AG04449 (cell line): ENCODE data around the gene TIMM10.
A peak's percentile ranks its signal among the peaks of the same experiment; 100 is the strongest.

Source experiments
- CTCF ChIA-PET: fragments of 350-600 bp; formaldehyde crosslinking; extraction: SDS; loops from one replicate; lab custom pipeline; 2021; ENCODE audit warnings: antibody characterized with exemption; lab: Yijun Ruan, JAX
- POLR2A ChIA-PET: fragments of 400-600, 350-600 bp; formaldehyde crosslinking; extraction: SDS; loops from one replicate; lab custom pipeline; 2020; ENCODE audit warnings: antibody characterized with exemption, inconsistent platforms; lab: Yijun Ruan, JAX
- DNase-seq: peaks from one replicate; pipeline ENCODE4 v3.0.0-alpha.2; 2010; ENCODE audit warnings: low read depth, low spot score
- H3K4me3 ChIP-seq: 2 replicates; pipeline ENCODE4 v1.5.1; 2011; ENCODE audit warnings: low read depth, mild to moderate bottlenecking, control low read depth, low read length
- TF ChIP-seq, protein P1 (sequence below): IDR thresholded peaks from one replicate; pipeline ENCODE4 v1.5.1; 2011; ENCODE audit warnings: mild to moderate bottlenecking, moderate library complexity, low read length, control low read depth, inconsistent platforms; ENCODE audit not compliant: insufficient read depth; ENCODE audit errors: missing control alignments

TIMM10 gene

DNA sequence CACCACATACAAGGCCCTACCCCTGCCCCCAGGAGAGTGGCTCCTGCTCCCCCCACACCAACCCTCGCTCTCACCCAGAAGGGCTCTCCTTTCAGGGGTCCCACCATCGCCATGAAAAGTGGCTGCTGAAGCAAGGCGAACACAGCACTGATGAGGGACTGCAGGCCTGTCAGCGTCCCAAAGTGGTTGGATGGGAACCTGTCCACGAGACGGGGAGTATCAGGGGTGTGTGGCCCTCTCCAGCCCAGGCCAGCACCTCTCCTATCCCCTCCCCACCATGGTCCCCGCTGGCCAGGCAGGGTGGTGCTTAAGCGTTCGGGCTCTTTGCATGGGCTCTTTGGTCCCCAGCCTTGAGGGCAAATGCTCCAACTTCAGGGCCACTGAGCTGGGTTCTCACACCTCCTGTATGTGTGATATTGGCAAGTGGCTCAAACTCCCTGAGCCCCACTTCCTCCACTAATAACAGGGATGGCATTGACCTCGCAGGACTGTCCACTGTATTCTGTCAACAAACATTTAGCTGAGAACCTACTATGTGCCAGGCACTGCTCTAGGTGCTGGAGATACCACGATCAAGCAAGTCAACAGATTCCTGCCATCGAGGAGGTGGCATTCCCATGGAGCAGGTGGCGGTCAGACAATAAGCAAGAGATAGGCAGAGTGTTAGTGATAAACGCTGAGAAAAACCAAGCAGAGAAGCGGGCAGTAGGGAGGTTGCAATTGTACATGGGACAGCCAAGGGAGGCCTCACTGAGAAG lies 43.4 kb downstream of the TIMM10 start:
- POLR2A ChIA-PET = no interaction called here

DNA sequence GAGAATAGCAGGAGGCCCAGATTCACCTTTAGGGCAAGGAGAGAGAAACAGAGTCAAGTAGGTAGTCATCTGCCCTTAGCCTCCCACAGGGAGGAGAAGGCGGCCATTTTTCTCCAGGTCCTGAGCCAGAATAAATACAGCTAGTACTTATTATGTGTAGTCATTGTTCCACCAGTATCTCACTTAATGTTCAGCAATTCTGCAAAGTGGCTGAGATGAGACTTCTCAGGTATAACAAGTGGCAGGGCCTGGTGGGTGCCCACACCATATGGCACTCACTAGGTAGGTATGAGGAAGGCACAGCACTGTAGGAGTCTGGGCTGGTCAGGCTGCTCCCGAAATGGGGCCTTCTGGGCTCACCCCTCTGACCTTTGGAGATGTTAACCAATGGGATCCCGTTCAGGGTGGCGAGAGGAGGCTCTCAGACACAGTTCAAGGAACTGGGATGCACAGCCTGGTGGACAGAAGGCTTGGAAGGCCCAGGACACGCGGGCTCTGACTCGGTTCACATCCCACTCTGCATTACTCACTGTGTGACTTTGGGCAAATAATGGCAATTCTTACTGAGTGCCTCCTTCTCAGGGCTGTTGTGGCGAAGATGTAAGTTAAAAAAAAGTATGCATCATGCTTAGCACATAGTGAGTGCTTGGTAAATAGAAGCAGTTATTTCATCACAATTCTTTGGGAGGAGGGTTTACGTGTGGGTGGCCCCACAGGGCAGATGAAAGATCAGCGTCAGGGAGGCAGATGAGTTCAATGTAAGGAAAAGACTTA lies 45.1 kb downstream of the TIMM10 start:
- POLR2A ChIA-PET = no interaction called here
- CTCF ChIA-PET = interaction anchor here (1.3 to 11.0 kb wide), 6 partner anchors 10 to 42 kb away, joined by 3 to 191 read pairs (median 37); partner anchors contain the start of genes RTN4RL2 and TIMM10
- no peak overlapping the region for H3K4me3 ChIP-seq
- TF ChIP-seq, protein P1, sequence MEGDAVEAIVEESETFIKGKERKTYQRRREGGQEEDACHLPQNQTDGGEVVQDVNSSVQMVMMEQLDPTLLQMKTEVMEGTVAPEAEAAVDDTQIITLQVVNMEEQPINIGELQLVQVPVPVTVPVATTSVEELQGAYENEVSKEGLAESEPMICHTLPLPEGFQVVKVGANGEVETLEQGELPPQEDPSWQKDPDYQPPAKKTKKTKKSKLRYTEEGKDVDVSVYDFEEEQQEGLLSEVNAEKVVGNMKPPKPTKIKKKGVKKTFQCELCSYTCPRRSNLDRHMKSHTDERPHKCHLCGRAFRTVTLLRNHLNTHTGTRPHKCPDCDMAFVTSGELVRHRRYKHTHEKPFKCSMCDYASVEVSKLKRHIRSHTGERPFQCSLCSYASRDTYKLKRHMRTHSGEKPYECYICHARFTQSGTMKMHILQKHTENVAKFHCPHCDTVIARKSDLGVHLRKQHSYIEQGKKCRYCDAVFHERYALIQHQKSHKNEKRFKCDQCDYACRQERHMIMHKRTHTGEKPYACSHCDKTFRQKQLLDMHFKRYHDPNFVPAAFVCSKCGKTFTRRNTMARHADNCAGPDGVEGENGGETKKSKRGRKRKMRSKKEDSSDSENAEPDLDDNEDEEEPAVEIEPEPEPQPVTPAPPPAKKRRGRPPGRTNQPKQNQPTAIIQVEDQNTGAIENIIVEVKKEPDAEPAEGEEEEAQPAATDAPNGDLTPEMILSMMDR = no peak
- no peak for DNase-seq

More for the DNA sequence above, 43.4 kb downstream of the TIMM10 start:
- CTCF ChIA-PET = interaction anchor here (1.0 to 16.8 kb wide), 4 partner anchors 9 to 153 kb away, joined by 3 to 421 read pairs (median 10); partner anchors contain the start of gene SLC43A1
- TF ChIP-seq, protein P1 = no peak
- no peak overlapping the region for H3K4me3 ChIP-seq
- DNase-seq = no peak

DNA sequence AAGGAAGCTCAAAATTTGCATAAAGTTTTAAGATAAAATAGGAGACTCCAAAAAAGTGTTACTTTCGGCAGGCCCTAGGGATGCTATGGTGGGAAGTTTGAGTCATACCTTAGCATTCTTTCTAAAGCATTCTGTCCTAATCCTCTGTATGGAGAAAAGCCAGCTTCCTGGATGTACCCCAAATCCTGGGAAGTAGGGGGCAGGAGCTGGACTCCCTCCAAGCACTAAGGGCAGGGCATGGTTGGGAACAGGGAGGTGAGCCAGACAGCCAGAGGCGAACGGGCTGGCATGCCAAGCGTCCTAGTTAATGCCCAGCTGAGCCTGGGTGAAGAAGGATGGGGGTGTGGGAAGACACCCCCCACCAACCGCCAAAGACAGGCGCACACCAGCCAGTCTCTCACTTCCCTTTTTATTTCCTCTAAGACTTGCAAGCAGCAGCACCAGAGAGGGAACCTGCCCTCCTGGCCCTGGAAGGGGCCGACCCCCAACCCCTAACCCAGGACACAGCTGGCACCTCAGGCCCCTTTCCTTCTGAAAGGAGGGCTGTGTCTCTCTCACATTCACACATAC lies 46.3 kb downstream of the TIMM10 start:
- no peak for DNase-seq
- TF ChIP-seq, protein P1 = no peak
- ChIA-PET POLR2A (no interaction called here), CTCF (interaction anchor here (0.7 to 11.0 kb wide), 28 partner anchors 9 to 1040 kb away, joined by 3 to 191 read pairs (median 6); partner anchors contain the start of genes RTN4RL2, SLC43A1 and TIMM10)
- no peak overlapping the region for H3K4me3 ChIP-seq

DNA sequence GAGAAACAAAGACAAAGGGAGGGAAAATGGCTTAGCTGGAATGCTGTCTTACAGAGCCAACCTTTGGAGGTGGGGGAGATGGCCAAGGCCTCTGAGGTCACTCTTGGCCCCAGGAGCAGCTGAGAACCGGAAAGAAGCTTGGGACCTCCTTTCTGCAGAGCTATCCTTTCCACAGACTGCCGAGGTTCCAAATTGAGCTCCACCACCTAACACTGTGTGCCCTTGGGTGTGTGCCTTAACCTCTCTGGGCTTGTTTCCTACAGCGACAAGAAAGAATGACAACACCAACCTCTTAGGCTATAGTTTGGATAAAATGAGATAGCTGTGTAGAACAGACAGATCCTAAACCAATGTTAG lies 47.0 kb downstream of the TIMM10 start:
- TF ChIP-seq, protein P1 = no peak
- H3K4me3 ChIP-seq = no peak overlapping the region; the same call in 1 of the 2 replicates
- ChIA-PET POLR2A (interaction anchor here (1.1 kb wide), 1 partner anchor 30 kb away, joined by 3 read pairs; no protein-coding TSS in a partner anchor), CTCF (interaction anchor here (0.7 to 11.0 kb wide), 28 partner anchors 9 to 1040 kb away, joined by 3 to 191 read pairs (median 6); partner anchors contain the start of genes RTN4RL2, SLC43A1 and TIMM10)
- DNase-seq = no peak

DNA sequence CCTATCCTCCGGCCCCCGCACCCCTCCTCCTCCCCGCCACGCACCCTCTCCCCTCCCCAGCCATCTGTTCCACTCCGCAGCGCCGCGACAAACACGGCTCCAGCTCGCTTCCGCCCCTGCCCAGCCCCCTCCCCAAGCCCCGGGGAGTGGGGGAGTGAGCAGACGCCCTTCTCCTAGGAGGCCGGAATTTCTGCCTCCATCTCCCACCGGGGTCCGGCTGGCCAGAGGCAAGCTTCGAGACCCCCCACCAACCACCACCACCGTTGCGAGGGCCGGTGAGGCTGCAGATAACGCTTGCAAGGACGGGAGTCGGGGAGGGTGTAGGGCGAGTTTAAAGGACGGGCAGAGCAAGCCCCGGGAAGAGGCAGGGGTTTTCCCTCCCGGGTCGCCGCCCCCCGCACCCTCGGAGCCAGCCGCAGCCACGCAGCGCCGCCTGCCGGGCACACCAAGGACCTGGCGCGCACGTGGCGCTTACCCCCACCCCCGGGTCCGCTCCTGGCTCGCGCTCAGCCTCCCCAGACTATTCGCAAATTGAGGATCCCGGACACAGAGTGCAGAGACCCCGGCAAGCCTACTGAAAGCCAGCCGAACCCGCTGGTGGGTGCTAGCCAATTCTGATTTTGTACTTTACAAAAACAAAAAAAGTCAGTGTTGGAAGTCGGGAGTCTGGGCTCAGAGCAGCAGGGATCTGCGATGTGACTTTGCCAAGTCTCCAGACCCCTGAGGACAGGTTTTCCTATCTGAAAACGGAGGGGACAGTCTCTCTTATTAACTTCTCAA lies 47.6 kb downstream of the TIMM10 start:
- TF ChIP-seq, protein P1 = peak; percentile 82
- H3K4me3 ChIP-seq = peak overlapping the region; percentile 48
- ChIA-PET POLR2A (interaction anchor here (0.7 to 1.1 kb wide), 2 partner anchors 31 to 169 kb away, joined by 3 read pairs; no protein-coding TSS in a partner anchor), CTCF (interaction anchor here (0.7 to 11.0 kb wide), 33 partner anchors 8 to 1030 kb away, joined by 3 to 191 read pairs (median 5); partner anchors contain the start of genes RTN4RL2, SLC43A1 and TIMM10)
- DNase-seq = no peak
